HG03103 (cell line): ENCODE measurements around the gene SCN1A.
"Not testable (repeated sequence)": the region's sequence is repeated elsewhere in the genome, so short reads cannot be mapped to it uniquely, and the experiment has no call there.

Experiments used
- ATAC-seq: cut with Tn5 transposase; IDR thresholded peaks from one replicate; pipeline ENCODE4 v1.9.1; 2021; ENCODE audit warnings: low read depth; ENCODE audit not compliant: unreplicated experiment

SCN1A gene

DNA sequence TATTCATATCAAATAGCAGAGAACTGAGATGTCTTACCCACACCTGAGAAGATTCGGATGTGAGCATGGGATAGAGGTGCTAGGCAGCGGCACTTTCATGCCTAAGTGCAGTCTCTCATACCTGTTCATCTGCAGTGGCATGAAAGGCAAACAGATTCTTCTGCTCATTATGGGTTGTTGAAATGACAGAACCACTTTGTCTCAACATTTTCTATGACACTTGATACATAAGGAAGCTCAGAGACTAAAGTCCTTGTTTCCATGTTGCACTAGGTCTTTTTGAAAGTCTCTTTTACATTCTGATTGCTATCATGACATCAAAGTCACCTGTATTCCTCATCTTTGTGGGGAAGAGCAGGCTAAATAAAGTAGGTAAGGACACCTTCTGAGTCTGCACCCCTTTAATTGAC, 8.0 kb upstream of the SCN1A start:
- ATAC-seq = no peak

DNA sequence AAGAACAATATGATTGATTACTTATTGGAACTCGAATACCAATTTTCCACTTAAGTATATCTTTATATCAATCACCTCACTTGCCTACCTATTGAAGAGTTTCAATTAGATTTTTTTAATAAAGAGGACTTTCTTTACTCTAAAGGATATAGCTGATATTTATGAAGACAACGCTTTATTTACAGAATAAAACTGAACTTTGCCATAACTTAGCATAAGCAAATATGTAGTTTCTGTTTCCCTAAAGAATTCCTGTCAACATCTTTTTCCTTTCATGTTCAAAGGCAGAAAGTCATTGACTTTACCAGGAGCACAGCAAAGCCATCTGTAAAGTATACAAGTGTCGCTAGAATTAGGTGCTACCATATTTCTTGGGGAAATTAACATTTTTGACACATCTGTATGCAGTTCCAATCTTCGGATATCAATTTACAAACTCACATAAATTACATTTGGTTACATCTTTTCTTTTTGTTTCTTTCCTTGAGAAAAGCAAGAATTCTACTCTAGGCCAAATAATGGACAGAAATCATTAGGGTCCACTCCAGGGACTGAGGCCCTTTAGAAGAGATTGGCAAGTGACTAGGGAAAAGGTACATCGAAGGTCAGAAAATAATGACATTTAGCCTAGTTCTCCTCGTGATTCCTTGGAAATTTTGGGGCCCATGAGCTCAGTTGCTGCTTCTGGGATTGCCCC, 7.5 kb upstream of the SCN1A start:
- ATAC-seq = no peak

DNA sequence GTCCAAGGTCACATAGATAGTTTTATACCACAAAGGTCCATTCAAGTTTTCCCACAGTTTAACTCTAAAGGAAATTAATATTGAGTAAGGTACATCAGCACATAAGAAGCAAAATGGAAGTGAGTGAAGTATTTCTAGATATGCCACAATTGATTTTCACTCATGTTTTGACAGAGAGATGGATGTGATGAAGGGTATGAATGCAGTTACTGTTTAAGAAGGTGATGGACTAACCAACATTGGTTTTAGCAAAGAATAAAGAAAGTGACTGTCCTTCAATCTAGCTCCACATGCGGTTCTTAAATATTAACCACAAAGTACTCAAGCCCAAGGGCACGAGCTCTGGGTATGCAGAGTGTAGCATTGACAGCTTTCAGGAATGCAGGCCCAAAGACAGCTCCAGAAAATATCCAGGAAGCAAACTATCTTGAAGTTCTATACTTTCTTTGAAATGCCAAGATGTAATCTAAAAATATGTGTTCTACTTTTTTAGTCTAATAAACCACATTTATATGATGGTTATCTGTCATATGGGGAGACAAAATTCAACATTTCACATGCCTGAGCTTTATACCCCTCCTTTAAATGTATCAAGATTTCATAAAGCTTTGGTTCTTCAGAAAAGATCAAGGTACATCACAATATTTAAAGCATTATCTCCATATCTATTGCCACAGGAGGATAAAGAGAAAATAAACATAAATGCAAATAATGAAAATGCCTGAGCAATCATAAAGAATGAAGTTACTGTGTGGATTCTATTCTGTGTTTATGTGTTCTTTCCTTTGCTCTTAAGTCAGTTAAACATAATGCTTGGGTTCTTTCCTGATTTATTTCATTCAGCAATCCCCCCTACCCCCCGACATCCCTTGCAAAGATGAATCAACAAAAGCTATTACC, 6.7 kb upstream of the SCN1A start:
- ATAC-seq = no peak

DNA sequence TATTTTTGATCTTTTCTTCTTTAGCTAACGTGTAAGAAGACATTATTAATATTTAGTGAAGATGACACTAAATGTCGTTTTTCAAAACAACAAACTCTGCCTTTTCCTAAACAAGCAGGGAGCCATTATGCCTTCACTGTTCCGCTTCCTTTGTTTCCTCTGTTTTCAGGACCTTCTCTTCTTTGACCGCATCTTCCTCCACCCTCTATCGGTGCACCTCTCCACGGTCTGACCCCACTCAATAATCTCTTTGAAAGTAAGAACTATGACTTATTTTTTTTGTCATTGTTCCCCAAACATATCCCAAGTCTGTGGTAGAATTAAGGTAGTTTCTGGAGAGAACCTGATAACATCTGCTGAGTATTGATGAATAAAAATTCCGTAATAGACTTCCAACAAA, 5.8 kb upstream of the SCN1A start:
- no peak for ATAC-seq

DNA sequence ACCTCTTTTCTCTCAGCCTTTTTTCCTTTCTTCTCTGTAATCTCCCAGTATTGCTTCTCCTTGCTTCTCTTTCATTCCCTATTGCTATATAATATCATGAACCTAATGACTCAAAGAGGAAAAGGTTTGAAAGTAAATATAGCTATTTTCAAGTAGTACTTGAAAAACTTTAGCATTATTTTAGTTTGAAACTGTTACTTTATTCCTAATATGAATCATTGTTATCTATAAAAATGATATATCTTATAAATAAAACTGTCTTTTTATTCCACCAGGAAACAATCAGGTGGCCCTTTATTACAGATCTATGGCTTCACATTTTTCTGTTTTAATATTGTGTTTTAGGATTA, 311 bp upstream of the SCN1A start:
- ATAC-seq = no peak

DNA sequence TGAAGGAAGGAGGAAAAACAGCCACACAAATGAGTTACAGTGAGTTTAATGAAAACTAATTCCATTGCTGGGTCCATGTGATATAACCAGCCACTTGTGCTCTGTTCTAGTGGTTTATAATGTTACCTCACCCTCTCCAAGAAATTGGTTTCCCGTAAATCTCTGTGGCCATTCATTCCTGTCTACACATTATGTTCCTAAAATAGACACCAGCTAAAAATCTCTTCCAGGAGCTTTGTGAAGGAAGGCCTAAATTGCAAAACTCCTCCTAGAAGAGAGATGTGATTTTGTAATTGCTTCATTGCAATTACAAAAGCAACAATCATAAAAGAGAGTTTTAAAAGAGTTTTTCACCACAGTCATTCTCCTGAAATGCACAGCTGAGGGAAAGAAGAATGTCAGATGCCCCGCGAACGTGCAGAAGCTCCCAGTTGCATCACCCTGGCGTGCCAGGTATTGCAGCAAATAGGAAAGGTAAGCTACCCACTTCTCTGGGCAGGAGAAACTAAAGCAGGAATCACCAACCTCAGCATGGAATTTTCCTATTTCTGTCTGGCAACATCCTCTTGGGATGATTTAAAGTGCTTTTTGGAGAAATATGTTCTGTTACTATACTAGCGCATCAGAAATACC, 1.7 kb downstream of the SCN1A start:
- no peak for ATAC-seq

DNA sequence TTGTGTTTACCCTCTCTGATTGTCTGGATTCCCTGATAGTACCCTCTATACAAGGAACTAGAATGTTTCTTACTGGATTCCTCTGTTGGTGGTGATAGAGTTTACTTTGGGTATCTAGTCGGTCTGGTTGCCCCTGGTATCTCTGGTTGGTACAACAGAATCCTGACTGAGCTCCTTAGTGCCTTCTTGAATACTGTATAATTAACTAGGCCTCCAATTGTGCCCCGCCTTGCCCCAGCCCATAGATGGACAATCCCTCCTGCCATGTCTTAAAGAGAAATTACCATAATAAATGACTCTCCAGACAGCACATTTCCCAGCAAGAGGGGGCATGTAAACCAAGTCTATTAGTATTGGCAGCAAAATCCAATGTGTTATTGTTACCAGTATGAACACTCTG, 2.3 kb downstream of the SCN1A start:
- no peak for ATAC-seq

DNA sequence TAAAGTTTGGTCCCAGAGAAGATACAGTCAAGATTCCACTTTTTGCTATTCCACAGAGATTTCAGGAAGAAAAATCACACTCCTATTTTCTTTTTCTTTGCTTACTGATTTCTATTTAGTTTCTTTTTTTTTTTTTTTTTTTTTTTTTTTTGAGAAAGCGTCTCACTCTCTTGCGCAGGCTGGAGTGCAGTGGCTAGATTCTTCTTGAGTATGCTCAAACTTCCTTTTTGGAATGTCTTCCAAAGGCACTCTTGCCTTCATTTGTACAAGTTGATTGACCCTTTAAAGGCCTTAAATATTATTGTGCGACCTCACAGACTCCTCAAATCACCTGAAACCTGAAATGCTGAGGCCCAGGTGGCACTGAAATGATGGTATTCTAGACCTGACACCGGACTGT, 9.6 kb downstream of the SCN1A start:
- ATAC-seq = no peak

DNA sequence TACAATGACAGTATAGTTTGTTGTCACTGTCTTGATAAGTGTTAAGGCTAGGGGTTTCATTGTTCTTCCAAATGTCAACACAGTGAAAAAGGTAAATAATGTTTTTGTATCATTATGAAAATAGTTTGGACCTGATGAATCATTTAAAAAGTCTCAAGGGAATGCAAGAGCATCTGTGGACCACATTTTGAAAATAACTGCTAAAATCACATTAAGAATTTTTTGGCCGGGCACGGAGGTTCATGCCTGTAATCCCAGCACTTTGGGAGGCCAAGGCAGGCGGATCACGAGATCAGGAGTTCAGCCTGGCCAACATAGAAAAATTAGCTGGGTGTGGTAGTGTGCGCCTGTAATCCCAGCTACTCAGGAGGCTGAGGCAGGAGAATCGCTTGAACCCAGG, 10.3 kb downstream of the SCN1A start:
- no peak for ATAC-seq

DNA sequence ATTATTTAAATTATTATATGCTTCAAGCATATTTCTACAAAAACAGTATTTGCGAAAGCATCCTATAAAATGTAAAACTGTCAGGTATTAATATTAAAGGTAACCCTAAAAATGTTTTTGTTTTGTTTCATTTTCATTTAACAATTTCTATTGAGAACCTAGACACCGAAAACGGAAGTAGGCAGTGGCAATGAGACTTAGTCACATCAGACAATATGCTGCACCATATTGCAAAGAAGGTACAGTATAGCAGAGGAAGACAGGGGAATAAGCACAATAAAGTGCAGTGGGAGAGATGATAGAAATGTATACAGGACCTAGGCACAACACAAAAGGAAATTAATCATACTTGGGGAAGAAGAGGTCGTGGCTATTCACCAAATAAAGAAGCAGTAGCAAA, 12.2 kb downstream of the SCN1A start:
- no peak for ATAC-seq

DNA sequence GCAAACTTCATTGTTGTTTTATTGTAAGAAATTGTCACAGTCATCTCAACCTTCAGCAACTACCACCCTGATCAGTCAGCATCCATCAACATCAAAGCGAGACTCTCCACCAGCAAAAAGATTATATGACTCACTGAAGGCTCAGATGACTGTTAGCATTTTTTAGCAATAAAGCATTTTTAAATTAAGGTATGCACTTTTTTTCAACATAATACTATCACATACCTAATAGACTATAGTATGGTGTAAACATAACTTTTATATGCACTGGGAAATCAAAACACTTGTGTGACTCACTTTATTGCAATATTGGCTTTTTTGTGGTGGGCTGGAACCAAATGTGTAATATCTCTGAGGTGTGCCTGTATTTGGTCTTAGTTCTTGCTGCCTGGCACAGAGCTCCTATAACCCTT, 15.6 kb downstream of the SCN1A start:
- ATAC-seq = no peak

DNA sequence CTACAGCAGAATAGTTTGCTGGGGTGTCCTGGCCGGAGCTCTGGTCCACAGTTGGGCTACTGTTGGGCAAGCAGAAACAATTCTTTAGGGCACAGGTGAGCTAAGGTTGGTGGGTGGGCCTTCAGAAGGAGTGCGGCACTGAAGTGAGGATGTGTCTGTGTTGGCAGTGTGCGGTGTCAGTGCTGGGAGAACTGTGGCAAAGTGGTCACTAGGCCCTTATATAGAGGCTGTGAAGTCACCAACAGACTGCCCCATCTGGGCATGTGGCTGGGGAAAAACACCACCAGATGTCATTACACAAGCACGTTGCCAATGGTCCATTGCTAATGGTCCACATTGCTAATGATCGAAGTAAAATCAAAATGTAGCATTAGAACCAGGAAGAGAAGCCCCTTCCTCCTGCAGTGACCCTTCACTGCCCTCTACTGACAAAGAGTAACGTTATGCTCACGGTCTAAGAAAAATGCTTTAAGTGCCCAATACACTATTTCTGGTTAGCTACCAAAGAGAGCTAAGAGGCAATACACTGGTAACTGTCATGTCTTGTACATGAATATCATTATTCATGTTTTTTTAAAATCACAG, 21.3 kb downstream of the SCN1A start:
- ATAC-seq = peak; percentile 63

DNA sequence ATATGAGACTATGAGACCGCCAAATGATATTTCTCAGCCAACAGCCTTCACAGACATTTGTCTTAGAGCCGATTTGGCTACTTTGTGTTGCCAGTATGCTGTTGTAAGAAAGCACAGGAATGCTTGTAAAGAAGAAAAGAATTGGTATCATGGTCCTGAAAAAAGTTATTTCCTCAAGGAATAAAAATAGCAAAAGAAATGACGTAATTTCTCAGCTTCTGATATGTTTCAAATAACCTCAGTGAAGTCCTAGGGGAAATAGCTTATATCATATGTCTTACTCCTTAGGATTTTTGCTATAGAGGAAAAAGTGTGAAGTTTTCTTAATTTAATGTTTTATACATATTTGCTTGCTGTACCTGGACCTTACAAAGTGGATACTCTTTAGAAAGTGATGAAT, 23.0 kb downstream of the SCN1A start:
- no peak for ATAC-seq

DNA sequence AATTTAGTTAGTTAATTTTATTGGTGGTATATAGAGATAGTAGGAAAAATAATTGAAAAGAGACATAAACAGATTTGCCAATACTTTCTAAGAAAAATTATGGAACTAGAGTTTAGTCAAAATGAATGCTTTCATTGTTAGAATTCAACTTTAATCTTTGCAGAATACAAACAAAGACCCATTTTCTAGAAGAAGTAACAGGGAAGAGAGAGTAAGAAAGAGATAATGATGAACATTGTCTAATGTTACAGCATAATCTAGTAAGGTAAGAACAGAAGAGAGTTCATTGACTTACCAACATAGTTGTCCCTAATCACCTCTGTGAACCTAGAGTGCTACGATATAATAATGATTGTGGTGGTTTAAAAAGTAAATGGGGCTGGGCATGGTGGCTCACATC, 23.7 kb downstream of the SCN1A start:
- no peak for ATAC-seq

DNA sequence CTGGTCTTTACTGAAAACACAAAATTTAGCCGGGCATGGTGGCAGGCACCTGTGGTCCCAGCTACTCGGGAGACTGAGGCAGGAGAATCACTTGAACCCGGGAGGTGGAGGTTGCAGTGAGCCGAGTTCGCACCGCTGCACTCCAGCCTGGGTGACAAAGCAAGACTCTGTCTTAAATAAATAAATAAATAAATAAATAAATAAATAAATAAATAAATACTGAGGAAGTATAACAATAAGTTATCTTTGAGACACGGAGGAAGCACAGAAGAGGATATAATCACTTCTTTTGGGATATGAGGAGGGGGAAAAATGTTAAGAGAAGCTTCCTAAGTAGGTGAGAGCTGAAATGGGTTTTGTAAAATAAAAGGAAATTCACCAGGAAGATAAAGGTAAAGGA, 24.5 kb downstream of the SCN1A start:
- not testable (repeated sequence) for ATAC-seq

DNA sequence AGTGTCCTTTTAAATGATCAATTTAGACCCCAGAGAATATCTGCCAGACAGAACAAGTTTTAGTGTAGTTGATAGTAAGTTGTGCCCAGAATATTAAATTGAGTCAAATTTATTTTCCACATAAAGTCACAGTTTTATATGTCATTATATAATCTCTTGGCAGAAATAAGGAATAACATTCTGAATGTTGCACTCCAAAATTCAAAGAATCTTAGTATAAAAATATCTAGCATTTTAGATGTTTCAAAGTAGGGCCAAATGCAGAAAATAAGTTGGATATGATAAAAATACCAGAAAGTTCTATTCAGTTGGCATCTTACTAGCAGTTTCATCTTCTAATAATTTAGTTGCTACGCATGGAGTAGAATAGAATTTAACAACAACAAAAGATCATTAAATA, 33.5 kb downstream of the SCN1A start:
- ATAC-seq = no peak

DNA sequence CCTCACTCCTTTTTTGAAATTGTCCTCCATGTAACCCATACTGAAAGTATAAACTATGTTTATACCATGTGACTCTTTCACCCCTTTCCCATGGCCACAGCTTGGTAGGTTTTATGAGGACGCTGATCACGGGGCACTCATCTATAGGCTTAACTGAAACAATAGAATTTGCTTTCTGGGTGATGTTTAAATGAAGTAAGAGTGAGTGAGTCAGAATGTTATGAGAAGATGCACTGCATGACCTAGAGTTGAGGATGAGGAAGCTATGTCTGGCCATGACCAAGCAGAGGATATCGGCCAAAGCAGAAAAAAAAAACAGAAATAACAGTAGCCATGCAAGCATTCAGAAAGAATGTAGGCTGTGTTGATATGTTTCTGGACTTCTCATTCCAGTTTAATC, 34.9 kb downstream of the SCN1A start:
- ATAC-seq = no peak

DNA sequence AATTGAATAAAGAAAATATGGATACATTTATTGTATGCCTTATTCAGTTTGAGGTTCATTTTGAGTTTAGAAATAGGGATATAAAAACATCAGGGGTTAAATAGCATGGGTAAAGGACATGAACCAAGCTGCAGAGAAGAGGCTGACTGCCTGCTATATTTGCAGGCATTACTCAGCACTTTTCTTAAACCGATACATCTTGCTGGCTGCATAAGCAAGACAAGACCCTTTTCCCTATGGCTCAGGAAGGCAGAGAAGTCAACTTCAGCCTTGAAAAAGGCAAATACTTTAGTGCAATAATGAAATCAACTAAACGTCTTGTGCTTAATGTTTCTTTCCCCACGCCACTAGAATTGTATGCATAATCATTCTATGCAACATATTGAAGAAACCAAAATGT, 36.4 kb downstream of the SCN1A start:
- no peak for ATAC-seq

DNA sequence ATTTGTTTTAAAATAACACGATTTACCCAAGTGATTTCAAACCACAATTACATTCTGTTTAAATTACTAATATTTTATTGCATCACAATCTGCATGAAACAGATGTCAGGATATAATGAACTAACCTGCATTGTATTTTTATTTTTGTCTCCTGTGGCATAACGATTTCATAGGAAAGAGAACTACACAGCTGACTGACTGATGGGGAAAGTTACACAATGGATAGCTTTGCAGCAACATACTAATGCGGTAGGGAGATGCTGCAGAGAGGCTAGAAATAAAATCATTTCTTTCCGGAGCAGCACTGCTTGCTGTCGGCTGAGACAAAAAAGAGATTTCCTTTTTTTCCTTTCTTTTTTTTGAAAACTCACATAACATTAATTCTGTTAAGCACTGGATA, 36.9 kb downstream of the SCN1A start:
- ATAC-seq = no peak

DNA sequence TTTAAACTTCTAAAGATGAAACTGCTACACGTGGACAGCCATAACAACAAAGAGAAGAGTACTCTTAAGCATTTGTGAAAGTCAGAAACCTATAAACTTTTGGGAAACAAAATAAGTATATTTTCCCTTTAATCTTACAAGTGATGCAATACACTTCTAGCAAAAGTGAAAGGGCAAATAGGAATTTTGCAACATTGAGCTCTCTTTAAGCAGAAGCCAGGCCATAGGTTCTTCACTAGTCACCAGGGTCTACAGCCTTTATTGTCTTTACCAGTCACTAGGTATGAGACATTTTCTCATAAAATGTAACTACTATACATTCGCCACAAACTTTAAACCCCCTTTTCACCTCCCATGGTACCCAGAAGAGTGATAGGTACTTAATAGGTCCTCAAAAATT, 37.5 kb downstream of the SCN1A start:
- ATAC-seq = no peak

DNA sequence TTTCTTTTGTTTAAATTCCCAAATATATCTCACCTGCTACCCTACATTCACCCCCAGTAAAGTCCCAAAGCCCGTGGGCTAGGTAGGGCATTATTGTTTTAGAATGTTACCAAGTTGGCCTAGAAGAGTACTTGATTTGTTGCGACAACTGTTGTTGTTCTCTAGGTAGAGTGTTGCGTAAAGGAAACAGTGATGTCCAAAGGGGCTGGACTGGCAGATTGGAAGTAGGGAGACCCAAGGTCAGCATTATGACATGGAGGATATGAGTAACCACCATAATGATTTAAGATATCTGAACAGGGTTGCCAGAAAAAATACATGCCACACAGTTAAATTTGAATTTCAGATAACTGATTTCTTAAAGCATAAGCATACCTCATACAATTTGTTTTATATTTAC, 39.2 kb downstream of the SCN1A start:
- ATAC-seq = no peak
